Body of pancreas (tissue), 4 donors: ENCODE results near the gene EIF3I. TPM values are rescaled to one million over a fixed set of nuclear protein-coding genes. Genes with fewer than 3 reads are reported as not detected.

Experiments
- ATAC-seq: fragments of 150-250 bp; one replicate; pipeline ENCODE4 v1.9.1; 2016
- DNase-seq, 4 donors: peaks; one replicate each; pipeline ENCODE4 v3.0.0-alpha.2; 2019
- H3K27ac ChIP-seq, 4 donors: fragments of 200-600 bp; sonication (generic); 1 replicate in 3 of 4; 2 replicates in 1 of 4; pipeline versions ENCODE4 v1.5.1 to v1.6.1; 2016 to 2019; ENCODE audit warnings: mild to moderate bottlenecking in 1 of 4, mixed read lengths in 1 of 4, moderate library complexity in 1 of 4
- H3K27me3 ChIP-seq, 2 donors: fragments of 200-600 bp; sonication (generic); one replicate each; pipeline ENCODE4 v1.6.0; 2016; ENCODE audit warnings: mild to moderate bottlenecking in 1 of 2
- H3K36me3 ChIP-seq, 2 donors: fragments of 200-600 bp; sonication (generic); replicated peaks in 1 of 2; 2 replicates each; pipeline ENCODE4 v1.5.1; 2016; ENCODE audit warnings: low read depth in 2 of 2; ENCODE audit not compliant: insufficient read depth in 1 of 2
- H3K4me1 ChIP-seq: fragments of 200-600 bp; sonication (generic); one replicate; pipeline ENCODE4 v1.6.0; 2016
- H3K4me3 ChIP-seq, 2 donors: fragments of 200-600 bp; sonication (generic); 1 replicate in 1 of 2; 2 replicates in 1 of 2; pipeline ENCODE4 v1.5.1; 2016 to 2019
- H3K9me3 ChIP-seq, 3 donors: fragments of 200-600 bp; sonication (generic); 1 replicate in 2 of 3; 2 replicates in 1 of 3; pipeline ENCODE4 v1.5.1; 2016
- CTCF ChIP-seq, 7 experiments: fragments of 450-650 bp in 4 of 7; fragments of 200-600 bp in 3 of 7; sonication (generic) in 3 of 7; IDR thresholded peaks; one replicate each; pipeline ENCODE4 v1.5.1; 2016 to 2019; ENCODE audit warnings: antibody characterized with exemption in 7 of 7
- POLR2A ChIP-seq, 3 donors: fragments of 450-650 bp; IDR thresholded peaks; one replicate each; pipeline ENCODE4 v1.6.1; 2016; ENCODE audit warnings: antibody characterized with exemption in 3 of 3, mild to moderate bottlenecking in 2 of 3
- WGBS, 2 donors: methylation state at CpG; one replicate each; pipeline ENCODE4 v1.1.5; 2017; 5-methylcytosine and 5-hydroxymethylcytosine counted together
- intact Hi-C: fragments of 100-400 bp; cut with DNase I; formaldehyde crosslinking; loops from one replicate; pipeline ENCODE4 v1.15.1; 2023
- total RNA-seq, 2 donors: library from RNA; depleted of rRNA; stranded (reverse); fragments of >200 nt; gene quantifications; one replicate each; pipeline ENCODE4 v1.1.0, GENCODE V29; 2016

Gene EIF3I
- total RNA-seq, 2 donors from 2014 or later: 69.5 to 81.7 TPM

- H3K4me3 ChIP-seq: no peak overlapping the region
- ATAC-seq (no peak), DNase-seq (no peak)
- H3K27me3 ChIP-seq: no peaks in the 10 kb centered on the region
- intact Hi-C loops: no loop called here
- no peak overlapping the region for H3K27ac ChIP-seq
- 85 to 92% methylated on average over 6 of the region's 6 CpGs for WGBS, 2 donors
- peaks cover 3 to 9% of the 10 kb centered on the region in 2 donors for H3K36me3 ChIP-seq
- no peak for TF ChIP-seq POLR2A (IDR thresholded peaks at IDR 0.05)
- no peaks in the 10 kb centered on the region for H3K9me3 ChIP-seq
- H3K4me1 ChIP-seq: peaks cover 53% of the 10 kb centered on the region
Observed at GRCh38 chr1:32182060-32182459, 40.1 kb upstream of the EIF3I start.

- H3K36me3 ChIP-seq: peaks cover 3 to 31% of the 10 kb centered on the region in 2 donors
- H3K4me1 ChIP-seq: peaks cover 45% of the 10 kb centered on the region
- TF ChIP-seq POLR2A (IDR thresholded peaks at IDR 0.05) (no peak), CTCF (IDR thresholded peaks at IDR 0.05) (no peak)
- H3K27me3 ChIP-seq: no peaks in the 10 kb centered on the region
- no peaks in the 10 kb centered on the region for H3K9me3 ChIP-seq
- DNase-seq (no peak), ATAC-seq (no peak)
- H3K4me3 ChIP-seq: no peak overlapping the region
- intact Hi-C loops: no loop called here
- H3K27ac ChIP-seq: no peak overlapping the region
Observed at GRCh38 chr1:32184650-32185049, 37.6 kb upstream of the EIF3I start.

GRCh38 chr1:32186077-32186476 is 36.1 kb upstream of the EIF3I start:
- Histone ChIP-seq H3K27ac (no peak overlapping the region), H3K36me3 (peaks cover 14 to 43% of the 10 kb centered on the region in 2 donors), H3K4me3 (no peak overlapping the region), H3K27me3 (no peaks in the 10 kb centered on the region), H3K4me1 (peaks cover 36% of the 10 kb centered on the region), H3K9me3 (no peaks in the 10 kb centered on the region)
- DNase-seq: no peak
- no peak for ATAC-seq
- WGBS, 2 donors: 89 to 95% methylated on average over 2 of the region's 2 CpGs
- intact Hi-C loops: no loop called here
- no peak for TF ChIP-seq CTCF (IDR thresholded peaks at IDR 0.05)
- no peak for TF ChIP-seq POLR2A (IDR thresholded peaks at IDR 0.05)

- TF ChIP-seq POLR2A (IDR thresholded peaks at IDR 0.05) (no peak), CTCF (IDR thresholded peaks at IDR 0.05) (no peak)
- Histone ChIP-seq H3K4me3 (no peak overlapping the region), H3K27ac (no peak overlapping the region), H3K9me3 (no peaks in the 10 kb centered on the region), H3K4me1 (peaks cover 32% of the 10 kb centered on the region), H3K36me3 (peaks cover 18 to 47% of the 10 kb centered on the region in 2 donors), H3K27me3 (no peaks in the 10 kb centered on the region)
- intact Hi-C loops: no loop called here
- WGBS, 2 donors: 81 to 92% methylated on average over 2 of the region's 2 CpGs
- DNase-seq: no peak
- ATAC-seq: no peak
Observed at GRCh38 chr1:32186491-32186890, 35.7 kb upstream of the EIF3I start.

- no peak for TF ChIP-seq CTCF (IDR thresholded peaks at IDR 0.05)
- TF ChIP-seq POLR2A (IDR thresholded peaks at IDR 0.05): no peak
- Histone ChIP-seq H3K36me3 (peaks cover 31 to 56% of the 10 kb centered on the region in 2 donors), H3K27ac (no peak overlapping the region), H3K4me3 (no peak overlapping the region), H3K9me3 (no peaks in the 10 kb centered on the region), H3K27me3 (no peaks in the 10 kb centered on the region), H3K4me1 (peaks cover 19% of the 10 kb centered on the region)
- intact Hi-C loops: no loop called here
- DNase-seq (no peak), ATAC-seq (no peak)
- 99 to 100% methylated on average over 9 of the region's 9 CpGs for WGBS, 2 donors
Observed at GRCh38 chr1:32187850-32188249, 34.4 kb upstream of the EIF3I start.
